DND-41 (cell line): ENCODE measurements around the gene FGF1.

Experiments used
- ATAC-seq: fragments of 200-7000 bp; cut with Tn5 transposase; 3 replicates; pipeline ENCODE4 v1.9.1; 2021; ENCODE audit warnings: low read depth; ENCODE audit not compliant: insufficient read depth
- DNase-seq: peaks from one replicate; pipeline ENCODE4 v3.0.0-alpha.2; 2020
- H2AFZ ChIP-seq: 2 replicates; pipeline ENCODE4 v1.6.0; 2012; ENCODE audit warnings: low read depth, low read length
- H3K27ac ChIP-seq: 2 replicates; pipeline ENCODE4 v1.5.1; 2012; ENCODE audit warnings: low read length, inconsistent platforms
- H3K27me3 ChIP-seq: fragments of 200-600 bp; sonication (generic); 2 replicates; pipeline ENCODE4 v1.6.0; 2012; ENCODE audit warnings: low read length, mild to moderate bottlenecking, inconsistent platforms; ENCODE audit not compliant: insufficient read depth, poor library complexity
- H3K36me3 ChIP-seq: 2 replicates; pipeline ENCODE4 v1.5.1; 2012; ENCODE audit warnings: low read length, inconsistent platforms; ENCODE audit not compliant: insufficient read depth
- H3K4me1 ChIP-seq: 2 replicates; pipeline ENCODE4 v1.5.1; 2012; ENCODE audit warnings: mild to moderate bottlenecking, low read length; ENCODE audit not compliant: insufficient read depth
- H3K4me2 ChIP-seq: 2 replicates; pipeline ENCODE4 v1.6.0; 2012; ENCODE audit warnings: mild to moderate bottlenecking, moderate library complexity, low read length, inconsistent platforms; ENCODE audit not compliant: insufficient read depth
- H3K4me3 ChIP-seq, 2 experiments: fragments of 200-600 bp in 1 of 2; shearing (Covaris generic) in 1 of 2; 2 replicates each; pipeline ENCODE4 v1.5.1; 2012 to 2016; ENCODE audit warnings: inconsistent platforms in 2 of 2, low read length in 2 of 2, mild to moderate bottlenecking in 2 of 2, low read depth in 1 of 2, moderate library complexity in 1 of 2
- H3K79me2 ChIP-seq: 2 replicates; pipeline ENCODE4 v1.6.0; 2012; ENCODE audit warnings: low read length, inconsistent platforms; ENCODE audit not compliant: insufficient read depth
- H3K9ac ChIP-seq: 2 replicates; pipeline ENCODE4 v1.6.0; 2012; ENCODE audit warnings: low read depth, mild to moderate bottlenecking, inconsistent platforms, low read length, moderate library complexity
- H3K9me3 ChIP-seq: 2 replicates; pipeline ENCODE4 v1.5.1; 2012; ENCODE audit warnings: low read length, moderate library complexity, mild to moderate bottlenecking, inconsistent platforms; ENCODE audit not compliant: insufficient read depth, severe bottlenecking
- H4K20me1 ChIP-seq: 2 replicates; pipeline ENCODE4 v1.6.0; 2012; ENCODE audit warnings: low read length; ENCODE audit not compliant: insufficient read depth
- EZH2 ChIP-seq: IDR thresholded peaks from 3 replicates; pipeline ENCODE4 v1.6.1; 2012; ENCODE audit warnings: borderline replicate concordance, low read depth, mild to moderate bottlenecking, moderate library complexity, low read length, inconsistent platforms; ENCODE audit not compliant: severe bottlenecking
- TF ChIP-seq, protein P1 (sequence below): IDR thresholded peaks from 2 replicates; pipeline ENCODE4 v1.5.1; 2012; ENCODE audit warnings: borderline replicate concordance, low read length, moderate library complexity, mild to moderate bottlenecking; ENCODE audit not compliant: poor library complexity, severe bottlenecking; ENCODE audit errors: extremely low read depth

FGF1 gene

DNA sequence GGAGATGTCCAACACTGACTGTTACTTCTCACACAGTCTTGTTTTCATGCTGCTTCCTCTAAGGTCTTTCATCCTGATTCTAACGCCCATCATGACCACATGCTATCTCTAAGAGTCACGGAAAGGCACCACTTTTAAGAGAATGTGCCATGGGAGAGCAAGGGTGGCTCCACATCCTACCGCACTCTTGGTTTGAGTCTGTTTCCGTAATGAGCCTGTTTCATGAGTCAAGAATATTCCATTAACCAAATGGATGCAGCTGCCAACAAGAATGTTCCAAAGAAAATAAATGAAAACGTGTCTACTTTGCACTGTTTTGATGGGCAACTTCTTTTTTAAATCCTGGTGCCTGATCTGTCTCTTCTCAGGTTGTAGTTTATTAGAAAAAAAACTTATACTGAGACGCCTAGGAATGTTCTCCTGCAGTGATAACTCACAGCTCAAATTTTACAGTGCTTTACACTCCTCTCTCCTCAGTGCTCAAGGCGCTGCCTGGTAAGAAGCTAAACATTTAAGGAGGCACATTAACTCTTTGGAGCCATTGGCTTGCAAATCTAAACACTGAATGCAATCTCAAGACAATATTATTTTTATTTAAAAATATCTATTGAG lies 124.3 kb downstream of the FGF1 start:
- Histone ChIP-seq H3K9me3 (no peaks in the 10 kb centered on the region), H3K79me2 (no peaks in the 10 kb centered on the region), H3K4me2 (no peak overlapping the region), H3K36me3 (no peaks in the 10 kb centered on the region), H3K27me3 (no peaks in the 10 kb centered on the region), H3K4me1 (no peaks in the 10 kb centered on the region), H3K27ac (no peak overlapping the region), H2AFZ (no peak overlapping the region), H3K4me3 (no peak overlapping the region), H4K20me1 (no peaks in the 10 kb centered on the region), H3K9ac (no peak overlapping the region)
- no peak for DNase-seq
- no peak for ATAC-seq
- TF ChIP-seq EZH2: no peak
- TF ChIP-seq, protein P1, sequence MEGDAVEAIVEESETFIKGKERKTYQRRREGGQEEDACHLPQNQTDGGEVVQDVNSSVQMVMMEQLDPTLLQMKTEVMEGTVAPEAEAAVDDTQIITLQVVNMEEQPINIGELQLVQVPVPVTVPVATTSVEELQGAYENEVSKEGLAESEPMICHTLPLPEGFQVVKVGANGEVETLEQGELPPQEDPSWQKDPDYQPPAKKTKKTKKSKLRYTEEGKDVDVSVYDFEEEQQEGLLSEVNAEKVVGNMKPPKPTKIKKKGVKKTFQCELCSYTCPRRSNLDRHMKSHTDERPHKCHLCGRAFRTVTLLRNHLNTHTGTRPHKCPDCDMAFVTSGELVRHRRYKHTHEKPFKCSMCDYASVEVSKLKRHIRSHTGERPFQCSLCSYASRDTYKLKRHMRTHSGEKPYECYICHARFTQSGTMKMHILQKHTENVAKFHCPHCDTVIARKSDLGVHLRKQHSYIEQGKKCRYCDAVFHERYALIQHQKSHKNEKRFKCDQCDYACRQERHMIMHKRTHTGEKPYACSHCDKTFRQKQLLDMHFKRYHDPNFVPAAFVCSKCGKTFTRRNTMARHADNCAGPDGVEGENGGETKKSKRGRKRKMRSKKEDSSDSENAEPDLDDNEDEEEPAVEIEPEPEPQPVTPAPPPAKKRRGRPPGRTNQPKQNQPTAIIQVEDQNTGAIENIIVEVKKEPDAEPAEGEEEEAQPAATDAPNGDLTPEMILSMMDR: no peak

DNA sequence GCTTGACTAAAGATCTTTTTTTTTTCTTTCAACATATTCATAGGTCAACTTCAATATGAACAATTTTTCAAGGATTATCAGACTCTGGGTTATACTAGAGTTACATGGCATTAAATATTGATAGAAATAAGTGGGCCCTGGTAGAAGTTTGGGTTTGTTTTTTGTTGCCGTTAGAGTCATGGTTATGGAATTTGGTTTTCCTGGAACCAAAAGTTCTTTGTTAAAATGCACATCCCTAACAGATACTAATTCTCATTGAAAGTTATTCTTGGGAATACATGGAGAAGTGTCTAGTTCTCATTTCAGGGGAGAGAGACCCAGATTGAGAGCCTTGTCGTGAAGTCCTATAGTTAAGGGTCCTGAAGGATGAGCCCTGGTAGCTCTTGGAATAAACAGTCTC lies 124.9 kb downstream of the FGF1 start:
- H3K4me1 ChIP-seq: no peaks in the 10 kb centered on the region
- no peaks in the 10 kb centered on the region for H3K9me3 ChIP-seq
- H3K4me2 ChIP-seq: no peak overlapping the region
- no peak for DNase-seq
- H3K4me3 ChIP-seq: no peak overlapping the region
- H4K20me1 ChIP-seq: no peaks in the 10 kb centered on the region
- no peak for ATAC-seq
- H3K27me3 ChIP-seq: no peaks in the 10 kb centered on the region
- H2AFZ ChIP-seq: no peak overlapping the region
- H3K79me2 ChIP-seq: no peaks in the 10 kb centered on the region
- TF ChIP-seq EZH2: no peak
- TF ChIP-seq, protein P1: no peak
- no peak overlapping the region for H3K9ac ChIP-seq
- H3K27ac ChIP-seq: no peak overlapping the region
- H3K36me3 ChIP-seq: no peaks in the 10 kb centered on the region

DNA sequence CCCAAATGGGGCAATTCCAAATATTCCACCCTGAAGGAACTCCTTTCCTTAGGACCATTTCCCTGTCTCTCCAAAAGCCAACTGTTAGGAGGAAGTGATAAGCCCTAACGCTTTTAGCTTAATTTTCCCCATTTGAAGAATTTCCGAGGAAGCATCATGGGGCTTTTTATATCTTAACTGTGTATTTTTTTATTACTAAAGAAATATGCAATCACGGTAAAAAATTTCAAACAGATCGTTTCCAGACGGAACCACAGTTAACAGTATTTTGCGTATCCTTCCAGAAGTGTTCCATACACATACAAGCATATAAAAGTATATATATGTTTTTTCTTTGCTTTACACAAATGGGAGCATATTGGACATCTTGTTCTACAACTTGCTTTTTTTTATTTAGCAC lies 133.8 kb downstream of the FGF1 start:
- TF ChIP-seq, protein P1: no peak
- no peak for TF ChIP-seq EZH2
- no peaks in the 10 kb centered on the region for H3K36me3 ChIP-seq
- ATAC-seq: no peak
- no peaks in the 10 kb centered on the region for H3K27me3 ChIP-seq
- H3K27ac ChIP-seq: no peak overlapping the region
- no peak overlapping the region for H3K4me2 ChIP-seq
- H3K4me3 ChIP-seq: no peak overlapping the region
- DNase-seq: no peak
- H3K9ac ChIP-seq: no peak overlapping the region
- no peak overlapping the region for H2AFZ ChIP-seq
- peaks cover 12% of the 10 kb centered on the region for H3K4me1 ChIP-seq
- H3K9me3 ChIP-seq: no peaks in the 10 kb centered on the region
- H4K20me1 ChIP-seq: no peaks in the 10 kb centered on the region
- no peaks in the 10 kb centered on the region for H3K79me2 ChIP-seq
